OCI-LY1 (cell line): ENCODE measurements around the gene PSENEN.

Experiments used
- EZH2 ChIP-seq: fragments of 200-600 bp; sonication (generic), shearing (Covaris generic); IDR thresholded peaks from 2 replicates; pipeline ENCODE4 v1.8.0; 2017; ENCODE audit warnings: borderline replicate concordance, mixed run types, mild to moderate bottlenecking, antibody characterized with exemption, low read length, moderate library complexity, mixed read lengths
- TF ChIP-seq, protein P1 (sequence below): fragments of 200-600 bp; sonication (generic), shearing (Covaris generic); IDR thresholded peaks from 2 replicates; pipeline ENCODE4 v1.5.1; 2017; ENCODE audit warnings: mild to moderate bottlenecking, antibody characterized with exemption, low read length, moderate library complexity, mixed read lengths

DNA sequence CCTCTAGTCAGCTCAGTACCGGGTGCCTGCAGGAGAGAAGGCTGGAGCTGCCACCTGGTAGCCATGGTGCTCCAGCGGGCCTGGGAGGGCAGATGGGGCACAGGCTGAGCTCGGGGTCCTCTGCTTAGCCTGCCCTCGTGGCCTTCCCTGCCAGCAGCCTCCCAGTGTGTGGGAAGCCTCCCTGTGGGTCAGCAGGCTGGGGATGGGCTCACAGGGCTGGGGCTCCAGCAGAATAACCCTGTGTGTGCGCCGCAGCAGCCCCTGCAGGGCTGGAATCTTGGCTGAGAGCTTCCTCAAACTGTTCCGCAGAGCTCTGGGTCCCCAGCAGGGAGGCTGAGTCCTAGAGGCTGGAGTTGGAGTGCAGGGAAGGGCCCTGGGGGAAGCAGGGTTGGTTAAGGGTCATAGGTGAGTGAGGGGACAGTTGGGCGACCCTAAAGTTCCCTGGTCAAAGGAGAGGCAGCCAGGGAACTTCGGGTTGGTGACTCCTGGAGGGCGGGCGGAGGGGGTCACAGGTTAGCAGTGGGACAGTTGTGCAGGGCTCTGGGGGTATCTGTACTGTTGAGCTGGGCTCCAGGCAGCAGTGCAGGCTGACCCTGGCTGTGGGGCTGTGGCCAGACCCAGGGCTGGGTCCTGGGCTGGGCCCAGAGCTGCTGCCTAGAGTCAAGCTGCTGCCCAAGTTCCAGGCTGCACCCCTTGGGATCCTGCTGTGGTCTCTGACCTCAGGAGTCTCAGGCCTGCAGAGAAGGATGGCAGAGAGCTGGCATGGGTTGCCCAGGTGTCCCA, 43.9 kb downstream of the PSENEN start:
- TF ChIP-seq, protein P1, sequence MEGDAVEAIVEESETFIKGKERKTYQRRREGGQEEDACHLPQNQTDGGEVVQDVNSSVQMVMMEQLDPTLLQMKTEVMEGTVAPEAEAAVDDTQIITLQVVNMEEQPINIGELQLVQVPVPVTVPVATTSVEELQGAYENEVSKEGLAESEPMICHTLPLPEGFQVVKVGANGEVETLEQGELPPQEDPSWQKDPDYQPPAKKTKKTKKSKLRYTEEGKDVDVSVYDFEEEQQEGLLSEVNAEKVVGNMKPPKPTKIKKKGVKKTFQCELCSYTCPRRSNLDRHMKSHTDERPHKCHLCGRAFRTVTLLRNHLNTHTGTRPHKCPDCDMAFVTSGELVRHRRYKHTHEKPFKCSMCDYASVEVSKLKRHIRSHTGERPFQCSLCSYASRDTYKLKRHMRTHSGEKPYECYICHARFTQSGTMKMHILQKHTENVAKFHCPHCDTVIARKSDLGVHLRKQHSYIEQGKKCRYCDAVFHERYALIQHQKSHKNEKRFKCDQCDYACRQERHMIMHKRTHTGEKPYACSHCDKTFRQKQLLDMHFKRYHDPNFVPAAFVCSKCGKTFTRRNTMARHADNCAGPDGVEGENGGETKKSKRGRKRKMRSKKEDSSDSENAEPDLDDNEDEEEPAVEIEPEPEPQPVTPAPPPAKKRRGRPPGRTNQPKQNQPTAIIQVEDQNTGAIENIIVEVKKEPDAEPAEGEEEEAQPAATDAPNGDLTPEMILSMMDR = no peak
- no peak for TF ChIP-seq EZH2
